GM19193 (cell line): ENCODE data around the gene GTPBP1.

Source experiments
- POLR2A ChIP-seq: IDR thresholded peaks from 4 replicates; pipeline ENCODE4 v1.6.1; 2011; ENCODE audit not compliant: insufficient read depth, insufficient read length; ENCODE audit errors: extremely low read depth

Gene GTPBP1

GRCh38 chr22:38738475-38739070, 32.8 kb downstream of the GTPBP1 start:
- TF ChIP-seq POLR2A, result no peak

- no peak for TF ChIP-seq POLR2A
These were observed 33.7 kb downstream of the GTPBP1 start for GRCh38 chr22:38739300-38740055.

GRCh38 chr22:38740116-38740723, 34.5 kb downstream of the GTPBP1 start:
- TF ChIP-seq POLR2A, result no peak

GRCh38 chr22:38740754-38741153, 35.0 kb downstream of the GTPBP1 start:
- no peak for TF ChIP-seq POLR2A

- no peak for TF ChIP-seq POLR2A
These were observed 35.4 kb downstream of the GTPBP1 start for GRCh38 chr22:38741166-38741565.

GRCh38 chr22:38741576-38741975, 35.8 kb downstream of the GTPBP1 start:
- TF ChIP-seq POLR2A, result no peak

GRCh38 chr22:38742176-38742942, 36.6 kb downstream of the GTPBP1 start:
- TF ChIP-seq POLR2A, result peak; percentile 21

DNA sequence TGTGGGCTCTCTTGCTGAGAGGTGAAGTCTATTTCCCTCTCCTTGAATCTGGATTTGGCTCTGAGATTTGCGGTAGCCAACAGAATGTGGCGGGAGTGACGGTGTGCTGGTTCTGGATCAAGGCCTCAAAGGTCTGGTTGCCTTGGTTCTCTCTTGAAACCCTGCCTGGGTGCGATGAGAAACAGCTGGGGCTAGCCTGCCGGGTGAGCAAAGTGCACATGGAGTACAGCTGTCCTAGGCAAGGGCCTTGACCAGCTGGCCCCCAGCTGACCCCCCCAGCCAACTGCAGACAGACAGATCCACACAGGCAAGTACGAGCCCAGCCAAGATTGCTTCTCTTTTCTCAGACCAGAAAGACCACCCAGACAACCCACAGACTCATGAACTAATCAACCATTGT, 39.2 kb downstream of the GTPBP1 start:
- TF ChIP-seq POLR2A, result no peak

GRCh38 chr22:38745676-38746460, 40.1 kb downstream of the GTPBP1 start:
- TF ChIP-seq POLR2A, result no peak

DNA sequence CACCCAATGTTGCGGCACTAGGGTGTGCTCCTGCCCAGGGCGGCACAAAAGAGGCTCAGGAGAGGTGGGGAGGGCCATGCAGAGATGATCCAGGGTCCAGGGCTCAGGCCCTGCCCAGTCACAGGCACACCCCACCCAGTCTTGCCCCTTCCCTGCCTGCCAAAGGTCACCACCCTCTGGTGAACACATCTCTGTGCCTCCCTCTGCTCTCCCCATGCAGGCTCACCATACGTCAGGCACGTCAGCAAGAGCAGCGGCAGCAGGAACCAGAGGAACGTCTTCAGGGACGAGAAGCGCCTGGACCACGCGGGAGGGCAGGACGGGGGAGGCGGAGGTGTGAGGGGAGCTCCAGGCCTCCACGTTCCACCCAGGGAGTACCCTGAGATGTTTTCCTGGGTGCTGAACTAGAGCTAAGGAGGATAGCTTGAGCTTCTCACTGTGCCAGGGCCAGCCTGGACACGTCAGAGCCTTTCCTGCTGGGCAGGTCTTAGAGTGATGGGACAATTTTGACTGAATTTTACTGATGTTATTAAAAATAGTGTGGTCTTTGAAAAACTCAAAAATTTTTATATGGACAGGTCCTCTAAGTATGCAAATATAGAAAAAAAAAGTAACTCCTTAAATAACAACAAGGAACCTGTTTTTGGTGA, 42.9 kb downstream of the GTPBP1 start:
- no peak for TF ChIP-seq POLR2A

- TF ChIP-seq POLR2A, result no peak
These were observed 44.4 kb downstream of the GTPBP1 start for GRCh38 chr22:38750104-38750503.

DNA sequence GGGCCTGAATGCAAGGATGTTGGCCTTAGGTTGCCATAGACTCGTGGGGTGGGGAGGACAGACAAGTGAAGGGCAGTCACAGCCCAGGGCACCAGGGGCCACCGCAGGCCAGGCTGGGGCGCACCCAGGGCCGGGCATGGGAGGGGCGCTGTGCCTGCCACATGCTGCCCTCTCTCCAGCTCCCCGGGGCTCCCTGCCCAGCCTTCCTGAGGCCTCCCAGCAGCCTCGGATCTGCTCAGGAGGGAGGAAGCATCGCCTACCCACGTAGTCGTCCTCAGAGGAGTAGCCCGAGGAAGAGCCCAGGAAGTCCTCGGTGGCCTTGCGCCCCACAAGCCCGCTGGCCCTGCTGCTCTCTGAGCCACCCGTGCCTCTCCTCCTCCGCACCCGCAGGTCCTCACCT, 44.9 kb downstream of the GTPBP1 start:
- no peak for TF ChIP-seq POLR2A

DNA sequence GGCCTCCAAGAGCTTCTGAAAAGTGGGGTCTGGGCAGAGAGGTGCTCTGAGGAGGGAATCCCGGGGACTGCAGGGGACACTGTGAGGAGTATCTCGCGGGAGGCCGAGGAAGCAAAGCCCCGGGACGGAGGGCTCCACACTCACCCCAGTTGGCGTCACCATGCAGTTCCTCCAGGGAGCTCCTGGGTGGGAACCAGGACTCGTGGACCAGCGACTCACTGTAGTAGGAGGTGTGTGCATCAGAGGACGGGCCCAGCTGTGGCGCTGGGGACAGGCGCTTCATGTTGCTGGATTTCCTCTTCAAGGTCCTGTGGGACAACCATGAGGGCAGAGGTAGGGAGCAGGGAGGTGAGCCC, 45.3 kb downstream of the GTPBP1 start:
- no peak for TF ChIP-seq POLR2A

DNA sequence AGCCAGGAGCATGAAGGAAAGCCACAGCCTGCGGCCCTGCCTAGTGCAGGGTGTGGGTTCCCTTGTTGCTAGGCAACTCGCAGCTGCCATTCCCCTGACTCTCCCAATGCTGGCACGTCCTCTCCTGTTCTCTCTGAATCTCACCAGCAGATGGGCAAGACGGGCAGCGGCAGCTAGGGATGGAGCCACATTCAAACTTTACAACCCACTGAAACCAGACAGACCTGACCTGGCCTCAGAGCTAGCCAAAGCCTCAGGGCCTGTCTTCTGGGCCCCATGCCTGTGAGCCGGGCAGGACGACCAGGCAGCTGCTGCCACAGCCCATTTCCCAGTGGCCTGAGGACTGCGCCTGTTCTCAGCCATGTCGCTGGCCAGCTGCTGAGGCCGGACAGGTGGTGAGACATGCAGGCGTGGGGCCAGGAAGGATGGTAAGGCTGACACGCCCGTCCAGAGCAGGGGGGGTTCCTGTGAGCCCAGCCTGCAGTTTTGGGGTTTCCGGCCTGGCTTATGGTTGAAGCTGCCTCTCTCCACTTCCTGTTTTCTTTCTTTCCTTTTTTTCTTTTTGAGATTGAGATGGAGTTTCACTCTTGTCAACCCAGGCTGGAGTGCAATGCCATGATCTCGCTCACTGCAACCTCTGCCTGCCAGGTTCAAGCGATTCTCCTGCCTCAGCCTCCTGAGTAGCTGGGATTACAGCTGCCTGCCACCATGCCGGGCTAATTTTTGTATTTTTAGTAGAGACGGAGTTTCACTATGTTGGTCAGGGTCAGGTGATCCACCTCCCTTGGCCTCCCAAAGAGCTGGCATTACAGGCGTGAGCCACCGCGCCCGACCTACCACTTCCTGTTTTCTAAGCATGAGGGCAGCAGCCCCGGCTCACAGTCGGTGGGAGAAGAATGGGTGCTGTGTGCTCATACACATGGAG, 45.9 kb downstream of the GTPBP1 start:
- TF ChIP-seq POLR2A, result peak; percentile 56
